ENCODE results near the gene LEF1.

DNA sequence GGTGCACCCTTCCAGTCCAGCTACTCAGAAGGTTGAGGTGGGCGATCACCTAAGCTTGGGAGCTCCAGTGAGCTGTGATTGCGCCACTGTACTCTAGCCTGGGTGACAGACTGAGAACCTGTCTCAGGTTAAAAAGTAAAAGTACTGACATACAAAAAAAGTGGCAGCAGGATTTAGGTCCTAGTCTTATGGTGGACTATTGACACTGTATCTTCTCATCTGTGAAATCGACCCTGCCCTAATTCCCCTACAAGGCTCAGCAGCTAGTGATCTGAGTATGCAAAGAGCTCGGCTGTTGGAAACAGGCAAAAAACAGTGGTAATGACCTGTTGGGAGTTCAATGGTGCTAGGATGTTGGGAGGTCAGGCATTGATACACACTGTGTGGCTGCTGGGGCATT lies 57.0 kb downstream of the LEF1 start:
- TF ChIP-seq TAF1 (IDR thresholded peaks at IDR 0.05; ENCODE audit: low read depth, low read length): no peak
- no peak for TF ChIP-seq POLR2A (IDR thresholded peaks at IDR 0.05; ENCODE audit: low read depth, low read length)
- TF ChIP-seq POLR2AphosphoS5 (IDR thresholded peaks at IDR 0.05; ENCODE audit: low read depth, low read length): no peak
